ENCODE results near the gene TNF.

DNA sequence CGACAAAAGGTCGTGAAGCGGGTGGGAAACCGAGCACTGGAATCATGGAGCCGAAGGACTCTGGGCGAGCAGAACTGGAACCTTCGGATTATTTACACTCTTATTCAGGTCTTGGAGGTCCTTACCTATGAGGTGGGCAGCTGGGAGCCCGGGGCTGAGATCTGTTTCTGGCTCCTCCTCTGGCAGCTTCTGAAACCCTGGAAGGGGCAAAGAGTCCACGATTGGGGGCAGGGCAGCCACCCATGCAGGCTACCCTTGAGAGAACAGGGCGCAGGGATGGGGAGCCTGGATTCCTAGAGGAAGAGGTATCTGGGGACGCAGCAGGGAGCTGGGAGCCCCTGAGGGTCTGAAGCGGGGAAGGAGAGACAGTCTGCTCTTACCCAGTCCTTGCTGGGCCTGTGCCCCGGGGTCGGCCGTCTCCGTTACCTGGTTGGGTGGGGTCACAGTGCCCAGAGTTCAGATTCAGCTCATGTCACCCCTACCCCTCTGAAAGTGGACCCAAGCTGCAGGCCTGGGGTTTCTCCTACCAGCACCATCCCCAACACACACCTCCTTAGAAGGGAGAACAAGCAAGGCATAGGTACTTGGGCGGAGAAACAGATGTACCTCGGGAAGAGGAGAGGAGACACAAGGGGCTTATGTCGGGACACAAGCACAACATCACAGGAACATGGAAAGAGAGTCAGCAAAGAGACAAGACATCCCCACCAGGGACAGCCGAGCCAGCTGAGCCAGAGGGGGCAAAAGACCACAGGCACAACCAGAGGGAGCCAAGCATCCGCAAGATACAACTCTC is 6.3 kb downstream of the TNF start:
- TF ChIP-seq, protein P1, sequence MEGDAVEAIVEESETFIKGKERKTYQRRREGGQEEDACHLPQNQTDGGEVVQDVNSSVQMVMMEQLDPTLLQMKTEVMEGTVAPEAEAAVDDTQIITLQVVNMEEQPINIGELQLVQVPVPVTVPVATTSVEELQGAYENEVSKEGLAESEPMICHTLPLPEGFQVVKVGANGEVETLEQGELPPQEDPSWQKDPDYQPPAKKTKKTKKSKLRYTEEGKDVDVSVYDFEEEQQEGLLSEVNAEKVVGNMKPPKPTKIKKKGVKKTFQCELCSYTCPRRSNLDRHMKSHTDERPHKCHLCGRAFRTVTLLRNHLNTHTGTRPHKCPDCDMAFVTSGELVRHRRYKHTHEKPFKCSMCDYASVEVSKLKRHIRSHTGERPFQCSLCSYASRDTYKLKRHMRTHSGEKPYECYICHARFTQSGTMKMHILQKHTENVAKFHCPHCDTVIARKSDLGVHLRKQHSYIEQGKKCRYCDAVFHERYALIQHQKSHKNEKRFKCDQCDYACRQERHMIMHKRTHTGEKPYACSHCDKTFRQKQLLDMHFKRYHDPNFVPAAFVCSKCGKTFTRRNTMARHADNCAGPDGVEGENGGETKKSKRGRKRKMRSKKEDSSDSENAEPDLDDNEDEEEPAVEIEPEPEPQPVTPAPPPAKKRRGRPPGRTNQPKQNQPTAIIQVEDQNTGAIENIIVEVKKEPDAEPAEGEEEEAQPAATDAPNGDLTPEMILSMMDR (IDR thresholded peaks at IDR 0.05), result no peak
- no peak for TF ChIP-seq POLR2A (IDR thresholded peaks at IDR 0.05)
